WERI-Rb-1 (cell line): ENCODE results near the gene MAB21L3.

Source experiments
- DNase-seq: peaks from one replicate; pipeline ENCODE4 v3.0.0-alpha.2; 2020
- H3K27ac ChIP-seq: fragments of 250-450 bp; sonication (Bioruptor Pico); 2 replicates; pipeline ENCODE4 v1.5.1; 2020; ENCODE audit warnings: mild to moderate bottlenecking, moderate library complexity
- H3K27me3 ChIP-seq: fragments of 250-450 bp; sonication (Bioruptor Pico); 2 replicates; pipeline ENCODE4 v1.5.1; 2021; ENCODE audit warnings: mild to moderate bottlenecking, low read depth, moderate library complexity; ENCODE audit not compliant: insufficient read depth, severe bottlenecking
- H3K36me3 ChIP-seq: fragments of 250-450 bp; sonication (Bioruptor Pico); 2 replicates; pipeline ENCODE4 v1.5.1; 2020; ENCODE audit warnings: mild to moderate bottlenecking, moderate library complexity
- H3K4me3 ChIP-seq: 2 replicates; pipeline ENCODE4 v1.5.1; 2011; ENCODE audit warnings: low read depth, mild to moderate bottlenecking, control low read depth, low read length
- H3K9me3 ChIP-seq: fragments of 250-450 bp; sonication (Bioruptor Pico); 2 replicates; pipeline ENCODE4 v1.5.1; 2021; ENCODE audit warnings: mild to moderate bottlenecking, moderate library complexity; ENCODE audit not compliant: severe bottlenecking
- TF ChIP-seq, protein P1 (sequence below): IDR thresholded peaks from 2 replicates; pipeline ENCODE4 v1.5.1; 2011; ENCODE audit warnings: low read depth, mild to moderate bottlenecking, control low read depth, inconsistent platforms, low read length

The MAB21L3 gene

DNA sequence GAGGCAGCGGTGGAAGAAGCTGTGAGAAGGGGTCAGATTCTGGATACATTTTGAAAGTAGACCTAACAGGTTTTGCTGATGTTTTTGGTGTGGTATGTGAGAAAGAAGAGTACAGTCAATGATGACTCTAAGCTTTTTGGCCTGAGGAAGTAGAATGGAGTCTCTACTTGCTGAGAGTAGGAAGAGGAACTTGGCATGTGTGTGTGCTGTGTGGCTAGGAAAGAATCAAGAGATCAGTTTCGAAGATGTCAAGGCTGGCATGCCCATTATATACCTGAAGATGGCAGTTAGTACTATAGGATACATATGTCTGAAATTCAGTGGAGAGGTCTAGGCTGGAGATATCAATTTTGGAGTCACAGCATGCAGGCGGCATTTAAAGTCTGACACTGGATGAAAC, 64.4 kb downstream of the MAB21L3 start:
- DNase-seq: no peak
- Histone ChIP-seq H3K27me3 (no peaks in the 10 kb centered on the region), H3K9me3 (no peaks in the 10 kb centered on the region), H3K27ac (no peak overlapping the region), H3K36me3 (no peaks in the 10 kb centered on the region), H3K4me3 (no peak overlapping the region)
- TF ChIP-seq, protein P1, sequence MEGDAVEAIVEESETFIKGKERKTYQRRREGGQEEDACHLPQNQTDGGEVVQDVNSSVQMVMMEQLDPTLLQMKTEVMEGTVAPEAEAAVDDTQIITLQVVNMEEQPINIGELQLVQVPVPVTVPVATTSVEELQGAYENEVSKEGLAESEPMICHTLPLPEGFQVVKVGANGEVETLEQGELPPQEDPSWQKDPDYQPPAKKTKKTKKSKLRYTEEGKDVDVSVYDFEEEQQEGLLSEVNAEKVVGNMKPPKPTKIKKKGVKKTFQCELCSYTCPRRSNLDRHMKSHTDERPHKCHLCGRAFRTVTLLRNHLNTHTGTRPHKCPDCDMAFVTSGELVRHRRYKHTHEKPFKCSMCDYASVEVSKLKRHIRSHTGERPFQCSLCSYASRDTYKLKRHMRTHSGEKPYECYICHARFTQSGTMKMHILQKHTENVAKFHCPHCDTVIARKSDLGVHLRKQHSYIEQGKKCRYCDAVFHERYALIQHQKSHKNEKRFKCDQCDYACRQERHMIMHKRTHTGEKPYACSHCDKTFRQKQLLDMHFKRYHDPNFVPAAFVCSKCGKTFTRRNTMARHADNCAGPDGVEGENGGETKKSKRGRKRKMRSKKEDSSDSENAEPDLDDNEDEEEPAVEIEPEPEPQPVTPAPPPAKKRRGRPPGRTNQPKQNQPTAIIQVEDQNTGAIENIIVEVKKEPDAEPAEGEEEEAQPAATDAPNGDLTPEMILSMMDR: no peak

DNA sequence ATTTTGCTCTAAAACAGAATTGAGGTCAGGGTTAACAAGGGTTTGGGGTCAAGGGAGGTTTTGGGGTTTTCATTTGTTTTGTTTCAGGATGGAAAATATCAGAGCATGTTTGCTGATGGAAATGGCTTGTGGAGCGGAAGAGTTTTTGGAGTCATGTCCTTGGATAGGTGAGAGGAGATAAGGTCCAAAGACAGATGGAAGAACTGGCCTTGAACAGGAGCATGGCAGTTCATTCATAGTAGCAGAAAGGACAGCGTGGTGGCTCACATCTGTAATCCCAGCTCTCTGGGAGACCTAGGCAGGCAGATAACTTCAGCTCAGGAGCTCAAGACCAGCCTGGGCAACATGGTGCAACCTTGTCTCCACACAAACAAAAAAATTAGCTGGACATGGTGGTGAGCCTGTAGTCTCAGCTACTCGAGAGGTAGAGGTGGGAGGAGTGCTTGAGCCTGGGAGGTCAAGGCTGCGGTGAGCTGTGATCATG, 65.1 kb downstream of the MAB21L3 start:
- H3K27ac ChIP-seq: no peak overlapping the region

DNA sequence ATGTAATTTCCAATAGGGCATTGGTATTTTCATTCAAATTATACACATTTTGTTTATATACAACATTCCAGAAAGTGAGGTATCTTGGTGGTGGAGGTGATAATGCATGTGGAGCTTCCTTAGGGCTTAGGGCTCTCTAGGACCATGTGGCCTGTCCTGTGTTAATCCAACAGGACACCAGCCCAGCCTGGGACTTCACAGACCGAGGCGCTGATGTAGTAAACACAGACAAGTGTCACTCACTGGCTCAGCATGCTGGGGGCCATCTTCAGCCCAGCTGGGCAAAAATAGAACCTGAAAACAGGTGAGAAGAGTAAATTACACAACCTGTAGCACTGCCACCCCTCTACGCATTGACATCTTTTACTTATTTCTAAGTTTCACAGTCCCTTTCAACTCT, 66.7 kb downstream of the MAB21L3 start:
- Histone ChIP-seq H3K27ac (no peak overlapping the region), H3K27me3 (no peaks in the 10 kb centered on the region), H3K36me3 (no peaks in the 10 kb centered on the region), H3K9me3 (no peaks in the 10 kb centered on the region), H3K4me3 (no peak overlapping the region)
- TF ChIP-seq, protein P1: no peak
- DNase-seq: no peak

More for the DNA sequence above, 65.1 kb downstream of the MAB21L3 start:
- Histone ChIP-seq H3K36me3 (no peaks in the 10 kb centered on the region), H3K4me3 (no peak overlapping the region), H3K9me3 (no peaks in the 10 kb centered on the region), H3K27me3 (no peaks in the 10 kb centered on the region)
- no peak for DNase-seq
- TF ChIP-seq, protein P1: no peak

DNA sequence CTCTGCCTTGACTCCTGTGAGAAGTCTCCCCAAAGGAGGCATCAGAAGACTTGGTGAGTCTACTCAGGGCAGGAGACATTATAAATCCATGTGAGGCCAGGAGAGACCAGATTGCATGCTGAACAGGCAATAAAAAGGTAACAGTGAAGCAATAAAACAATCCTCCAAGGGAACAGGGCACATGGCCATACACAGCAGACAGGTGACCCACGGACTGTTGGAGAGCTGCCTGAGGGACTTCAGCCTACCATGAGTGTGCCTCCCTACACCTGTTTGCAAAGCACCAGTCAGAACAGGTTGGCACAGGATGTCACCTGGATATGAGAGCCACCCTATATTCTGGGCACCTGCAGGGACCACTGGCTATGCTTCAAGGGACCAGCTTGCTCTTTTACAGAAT, 67.6 kb downstream of the MAB21L3 start:
- DNase-seq: no peak
- TF ChIP-seq, protein P1: no peak
- H3K27ac ChIP-seq: no peak overlapping the region
- no peaks in the 10 kb centered on the region for H3K27me3 ChIP-seq
- H3K9me3 ChIP-seq: no peaks in the 10 kb centered on the region
- H3K36me3 ChIP-seq: no peaks in the 10 kb centered on the region
- H3K4me3 ChIP-seq: no peak overlapping the region

DNA sequence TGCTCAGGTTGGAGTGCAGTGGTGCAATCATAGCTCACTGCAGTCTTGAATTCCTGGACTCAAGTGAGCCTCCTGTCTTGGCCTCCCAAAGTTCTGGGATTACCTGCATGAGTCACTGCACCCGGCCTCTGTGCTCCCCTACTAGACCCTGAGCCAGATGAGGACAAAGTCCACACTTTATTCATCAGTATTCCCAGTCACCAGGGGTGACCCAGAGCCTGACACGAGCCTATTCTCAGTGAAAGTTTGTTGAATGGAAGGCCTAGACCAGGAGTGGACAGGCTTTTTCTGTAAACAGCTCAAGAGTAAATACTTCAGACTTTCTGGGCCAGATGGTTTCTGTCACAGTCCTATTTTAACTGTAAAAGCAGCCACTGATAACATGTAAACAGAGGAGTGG, 68.2 kb downstream of the MAB21L3 start:
- Histone ChIP-seq H3K36me3 (no peaks in the 10 kb centered on the region), H3K27me3 (no peaks in the 10 kb centered on the region), H3K4me3 (no peak overlapping the region), H3K9me3 (no peaks in the 10 kb centered on the region), H3K27ac (no peak overlapping the region)
- no peak for DNase-seq
- TF ChIP-seq, protein P1: no peak

DNA sequence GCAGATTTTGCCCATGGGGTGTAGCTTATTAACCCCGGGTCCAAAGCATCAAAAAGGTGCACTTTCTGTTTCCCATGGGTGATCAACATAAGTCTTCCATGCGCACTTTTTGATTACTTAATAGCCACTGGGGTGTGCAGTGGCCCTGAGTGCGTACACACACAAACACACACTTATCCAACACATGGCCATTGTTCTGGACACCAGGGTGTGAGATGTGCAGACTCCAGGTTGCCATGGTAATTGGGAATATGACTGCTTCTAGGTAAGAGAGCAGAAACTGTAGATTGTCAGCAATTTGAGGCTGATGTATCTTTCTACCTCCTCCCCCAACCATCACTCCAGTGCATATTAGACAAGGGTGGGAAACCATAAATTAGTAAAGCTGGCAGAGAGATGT, 68.8 kb downstream of the MAB21L3 start:
- Histone ChIP-seq H3K9me3 (no peaks in the 10 kb centered on the region), H3K36me3 (no peaks in the 10 kb centered on the region), H3K27me3 (no peaks in the 10 kb centered on the region), H3K27ac (no peak overlapping the region), H3K4me3 (no peak overlapping the region)
- no peak for DNase-seq
- TF ChIP-seq, protein P1: no peak
